Upper lobe of right lung (tissue), 1 donor: ENCODE results near the gene MBD3L2. TPM values are rescaled to one million over a fixed set of nuclear protein-coding genes. Genes with fewer than 3 reads are reported as not detected.

ENCODE experiments used
- ATAC-seq: fragments of 200-7000 bp; cut with Tn5 transposase; one replicate; pipeline ENCODE4 v1.9.1; 2020; ENCODE audit warnings: mild to moderate bottlenecking, moderate library complexity
- DNase-seq: peaks from one replicate; pipeline ENCODE4 v3.0.0-alpha.2; 2020
- H3K27ac ChIP-seq: fragments of 200-600 bp; one replicate; pipeline ENCODE4 v1.8.0; 2022
- H3K27me3 ChIP-seq: fragments of 200-600 bp; one replicate; pipeline ENCODE4 v1.8.0; 2022; ENCODE audit warnings: mild to moderate bottlenecking
- H3K36me3 ChIP-seq: fragments of 200-600 bp; one replicate; pipeline ENCODE4 v1.8.0; 2022
- H3K4me1 ChIP-seq: fragments of 200-600 bp; one replicate; pipeline ENCODE4 v1.8.0; 2022
- H3K4me3 ChIP-seq: fragments of 200-600 bp; one replicate; pipeline ENCODE4 v1.8.0; 2022; ENCODE audit warnings: mild to moderate bottlenecking
- H3K9me3 ChIP-seq: fragments of 200-600 bp; one replicate; pipeline ENCODE4 v1.8.0; 2022
- CTCF ChIP-seq: fragments of 200-600 bp; IDR thresholded peaks from one replicate; pipeline ENCODE4 v1.8.0; 2022; ENCODE audit warnings: antibody characterized with exemption
- intact Hi-C: fragments of 100-400 bp; cut with DNase I; formaldehyde crosslinking; loops from one replicate; pipeline ENCODE4 v1.11.0; 2022
- total RNA-seq: library from RNA; stranded (reverse); fragmentation: NEBNext Ultra II Directional; extraction: Animal tissue kit (Norgen Biotek cat#: 25700); gene quantifications from one replicate; pipeline ENCODE4 v1.2.1, GENCODE V29; 2021
- donor health status: DM: no; HTN: yes; CAD: no; lungs with severe emphysema.

Gene MBD3L2
- total RNA-seq, 1 donor from 2014 or later = not detected

GRCh38 chr19:7088999-7089398 lies 39.9 kb downstream of the MBD3L2 start:
- H3K9me3 ChIP-seq = peaks cover 56% of the 10 kb centered on the region
- H3K27ac ChIP-seq = no peak overlapping the region
- peaks cover 4% of the 10 kb centered on the region for H3K36me3 ChIP-seq
- no peak overlapping the region for H3K4me3 ChIP-seq
- intact Hi-C loops = no loop called here
- H3K4me1 ChIP-seq = no peaks in the 10 kb centered on the region
- ATAC-seq (no peak), DNase-seq (no peak)
- TF ChIP-seq CTCF = no peak
- no peaks in the 10 kb centered on the region for H3K27me3 ChIP-seq

DNA sequence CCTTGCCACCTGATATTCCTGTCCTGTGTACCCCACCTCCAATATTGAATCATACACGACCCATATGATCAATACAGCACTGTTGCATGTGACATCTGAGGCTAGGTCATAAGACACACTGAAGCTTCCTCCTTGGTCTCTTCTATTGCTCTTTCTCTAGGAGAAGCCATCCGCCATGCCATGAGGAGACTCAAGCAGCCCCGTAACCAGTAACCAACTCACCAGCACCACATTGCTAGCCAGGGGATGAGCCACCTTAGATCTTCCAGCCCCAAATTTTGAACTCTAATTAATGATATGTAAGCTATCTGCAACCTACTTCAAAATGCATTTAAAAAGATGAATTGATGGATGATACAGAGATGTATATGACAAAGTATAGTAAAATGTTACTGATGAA lies 49.0 kb downstream of the MBD3L2 start:
- no peak for TF ChIP-seq CTCF
- intact Hi-C loops = no loop called here
- no peaks in the 10 kb centered on the region for H3K27me3 ChIP-seq
- ATAC-seq (no peak), DNase-seq (no peak)
- H3K36me3 ChIP-seq = no peaks in the 10 kb centered on the region
- H3K27ac ChIP-seq = peak overlapping the region; percentile 91
- H3K4me1 ChIP-seq = no peaks in the 10 kb centered on the region
- peak overlapping the region; percentile 66 for H3K4me3 ChIP-seq
- H3K9me3 ChIP-seq = peaks cover 7% of the 10 kb centered on the region

GRCh38 chr19:7098701-7099596 lies 49.8 kb downstream of the MBD3L2 start:
- DNase-seq (peak; percentile 94), ATAC-seq (peak; percentile 94)
- Histone ChIP-seq H3K27me3 (no peaks in the 10 kb centered on the region), H3K4me3 (peak overlapping the region; percentile 66), H3K4me1 (no peaks in the 10 kb centered on the region), H3K9me3 (no peaks in the 10 kb centered on the region), H3K27ac (peak overlapping the region; percentile 91), H3K36me3 (no peaks in the 10 kb centered on the region)
- intact Hi-C loops = no loop called here
- TF ChIP-seq CTCF = no peak

DNA sequence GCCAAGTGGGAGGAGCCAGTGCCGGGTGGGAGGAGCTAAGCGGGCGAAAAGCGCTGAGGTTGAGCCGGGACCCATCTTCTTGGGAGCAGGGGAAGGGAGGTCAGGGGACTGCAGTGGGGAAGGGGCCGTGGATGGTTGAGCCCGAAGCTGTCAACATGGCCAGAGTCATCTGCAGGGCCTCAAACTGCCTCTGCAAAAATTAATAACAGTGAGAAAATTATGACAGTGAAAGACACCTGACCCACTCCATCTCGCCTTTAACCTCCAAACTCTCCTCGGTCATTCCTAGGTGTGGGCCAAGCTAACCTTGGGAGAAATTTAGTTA lies 50.4 kb downstream of the MBD3L2 start:
- intact Hi-C loops = no loop called here
- Histone ChIP-seq H3K27ac (peak overlapping the region; percentile 91), H3K4me1 (no peaks in the 10 kb centered on the region), H3K4me3 (peak overlapping the region; percentile 66), H3K36me3 (no peaks in the 10 kb centered on the region), H3K27me3 (no peaks in the 10 kb centered on the region), H3K9me3 (no peaks in the 10 kb centered on the region)
- ATAC-seq (no peak), DNase-seq (no peak)
- no peak for TF ChIP-seq CTCF

Other genes starting within 250 kb of the MBD3L2 start
- 1.8 TPM for gene ADGRE1, start 161.7 kb upstream of the MBD3L2 start, total RNA-seq
- not detected for gene MBD3L2B, start 27.9 kb upstream of the MBD3L2 start, total RNA-seq
- gene MBD3L5, start 18.7 kb upstream of the MBD3L2 start, total RNA-seq = not detected
- gene MBD3L4, start 9.1 kb upstream of the MBD3L2 start, total RNA-seq = not detected
- gene MBD3L3, start 9.4 kb downstream of the MBD3L2 start, total RNA-seq = not detected
- 11.1 TPM for gene ZNF557, start 20.4 kb downstream of the MBD3L2 start, total RNA-seq
- 37.5 TPM for gene INSR, start 245.1 kb downstream of the MBD3L2 start, total RNA-seq